SU-DHL-6 (cell line): ENCODE measurements around the gene NDC1.

Source experiments
- CTCF ChIP-seq: fragments of 200-600 bp; sonication (generic); IDR thresholded peaks from one replicate; pipeline ENCODE4 v1.5.1; 2017; ENCODE audit warnings: antibody characterized with exemption, mild to moderate bottlenecking, low read length, moderate library complexity; ENCODE audit not compliant: insufficient read depth, poor library complexity, severe bottlenecking
- EZH2phosphoT487 ChIP-seq: fragments of 200-600 bp; sonication (generic), shearing (Covaris generic); conservative IDR thresholded peaks from 2 replicates; pipeline ENCODE4 v1.6.1; 2018; ENCODE audit warnings: mild to moderate bottlenecking, antibody characterized with exemption, low read length, moderate library complexity, mixed read lengths

- TF ChIP-seq CTCF, result no peak
- no peak for TF ChIP-seq EZH2phosphoT487
These were observed 112.8 kb downstream of the NDC1 start for GRCh38 chr1:53725238-53725689.
